HG02884 (cell line): ENCODE data around the gene BAHD1.

Experiments
- ATAC-seq: cut with Tn5 transposase; IDR thresholded peaks from one replicate; pipeline ENCODE4 v1.9.1; 2021; ENCODE audit warnings: mild to moderate bottlenecking, moderate library complexity; ENCODE audit not compliant: unreplicated experiment

The BAHD1 gene

DNA sequence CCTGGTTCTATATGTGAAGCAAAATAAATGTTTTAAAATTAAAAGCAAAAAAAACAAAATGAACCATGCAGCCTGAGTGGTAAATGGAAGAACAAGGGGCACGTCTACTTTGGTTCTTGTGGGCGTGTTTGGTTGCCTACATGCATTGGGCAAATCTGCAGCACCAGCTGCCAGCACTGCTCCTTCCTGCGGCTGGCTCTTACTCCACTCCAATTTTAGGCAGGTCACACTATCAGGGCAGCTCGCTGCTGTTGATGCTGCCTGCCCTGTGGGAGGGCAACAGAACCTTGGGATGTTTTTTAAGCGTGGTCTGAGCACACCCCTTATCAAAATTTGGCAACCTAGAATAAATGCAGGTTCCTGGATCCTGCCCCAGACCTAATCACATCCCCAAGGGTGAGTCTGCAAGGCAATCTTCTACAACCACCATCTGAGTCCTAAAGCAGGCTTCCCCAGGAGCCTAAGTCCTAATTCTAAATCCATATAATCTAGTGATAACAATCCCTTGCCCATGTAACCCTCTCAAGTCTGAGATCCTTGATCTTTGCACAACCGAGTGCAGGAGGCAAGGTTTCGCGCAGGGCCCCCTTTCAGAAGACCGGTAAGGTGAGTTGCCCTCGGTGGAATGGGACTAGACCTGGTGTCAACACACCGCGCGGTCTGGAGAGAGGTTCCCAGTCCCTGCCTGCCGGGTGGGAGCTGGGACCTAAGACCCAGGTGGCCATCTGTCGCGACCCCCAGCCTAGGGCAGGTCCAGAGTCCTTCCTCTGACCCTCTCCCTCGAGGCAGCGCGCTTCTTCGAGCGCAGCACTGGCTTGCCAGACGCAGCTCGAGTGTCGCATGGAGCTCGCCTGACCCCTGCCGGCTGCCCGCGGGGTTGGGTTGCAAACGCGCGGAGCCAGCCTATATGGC is 19.3 kb upstream of the BAHD1 start:
- peak; percentile 57 for ATAC-seq

- ATAC-seq = no peak
Observed at GRCh38 chr15:40424483-40425115, 16.2 kb upstream of the BAHD1 start.

GRCh38 chr15:40425681-40426080 is 15.1 kb upstream of the BAHD1 start:
- no peak for ATAC-seq

DNA sequence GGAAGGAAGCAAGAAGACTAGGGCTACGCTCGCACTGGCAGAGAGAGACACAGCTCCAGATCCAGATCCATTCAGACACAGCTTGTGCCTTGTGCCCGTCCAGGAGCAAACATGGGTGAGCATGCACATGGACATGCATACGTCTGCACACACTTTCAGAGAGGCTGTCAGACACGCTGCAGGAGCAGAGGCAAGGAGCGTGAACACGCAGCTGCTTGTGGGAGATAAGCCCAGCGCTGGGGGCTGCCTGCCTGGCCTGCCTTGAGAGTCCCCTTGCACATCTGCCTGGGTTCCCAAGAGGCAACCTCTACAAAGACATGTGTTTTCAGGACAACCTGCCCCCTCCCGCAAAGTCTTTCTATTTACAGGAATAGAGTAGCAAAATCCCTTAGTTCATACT is 13.6 kb upstream of the BAHD1 start:
- ATAC-seq = no peak

- no peak for ATAC-seq
Observed at GRCh38 chr15:40428185-40428584, 12.6 kb upstream of the BAHD1 start.

DNA sequence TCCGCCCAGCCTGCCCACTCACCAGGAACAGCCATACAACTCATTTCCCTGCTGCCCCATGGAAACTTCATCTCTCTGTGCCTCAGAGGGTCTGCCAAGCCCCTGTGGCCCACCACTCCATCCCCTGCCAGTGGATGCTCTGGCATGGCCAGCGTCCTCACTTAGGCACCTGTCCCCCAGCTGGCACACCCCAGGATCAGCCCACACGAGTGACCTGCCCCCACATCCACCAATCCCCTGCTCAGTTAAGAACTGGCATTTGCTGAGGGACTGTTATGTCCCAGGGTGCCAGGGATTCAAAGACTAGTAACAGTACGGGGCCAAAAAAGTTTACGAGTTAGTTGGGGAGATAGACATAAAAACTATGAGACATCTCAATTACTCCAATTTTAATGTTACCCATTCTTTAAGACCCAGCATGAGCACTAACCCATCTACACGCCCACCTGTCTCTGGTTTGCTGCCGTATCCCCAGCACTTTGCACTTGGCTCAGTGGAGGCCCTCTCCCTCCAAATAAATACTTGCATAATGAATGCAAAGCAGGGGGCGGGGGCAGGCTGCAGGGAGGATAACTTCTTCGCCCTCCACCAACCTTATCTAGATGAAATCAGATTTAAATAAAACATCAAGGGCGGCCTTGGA is 11.6 kb upstream of the BAHD1 start:
- ATAC-seq = no peak

DNA sequence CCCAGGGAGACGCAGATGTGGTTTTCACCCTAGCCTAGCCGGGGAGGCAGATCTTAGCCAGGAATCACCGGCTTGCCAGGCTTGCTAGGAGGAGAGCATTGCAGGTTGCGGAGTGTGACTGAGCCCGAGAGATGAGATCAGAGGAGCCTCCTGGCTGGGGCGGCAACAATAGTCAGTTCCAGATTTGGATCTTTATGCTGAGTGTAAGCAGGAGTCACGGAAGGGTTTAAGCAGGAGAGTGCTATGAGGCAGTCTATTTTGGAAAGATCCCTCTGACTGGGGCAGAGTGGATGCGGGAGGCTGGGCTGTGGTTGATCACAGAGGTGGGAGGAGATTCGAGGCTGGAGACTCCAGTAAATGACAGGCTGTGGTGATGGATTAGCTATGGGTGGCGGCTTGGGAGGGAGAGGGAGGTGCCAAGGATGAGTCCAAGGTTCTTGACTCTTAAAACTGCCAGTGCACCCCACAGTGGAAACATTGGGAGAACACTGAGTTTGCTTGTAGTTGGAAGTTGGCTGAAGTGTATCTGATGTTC is 10.4 kb upstream of the BAHD1 start:
- no peak for ATAC-seq

DNA sequence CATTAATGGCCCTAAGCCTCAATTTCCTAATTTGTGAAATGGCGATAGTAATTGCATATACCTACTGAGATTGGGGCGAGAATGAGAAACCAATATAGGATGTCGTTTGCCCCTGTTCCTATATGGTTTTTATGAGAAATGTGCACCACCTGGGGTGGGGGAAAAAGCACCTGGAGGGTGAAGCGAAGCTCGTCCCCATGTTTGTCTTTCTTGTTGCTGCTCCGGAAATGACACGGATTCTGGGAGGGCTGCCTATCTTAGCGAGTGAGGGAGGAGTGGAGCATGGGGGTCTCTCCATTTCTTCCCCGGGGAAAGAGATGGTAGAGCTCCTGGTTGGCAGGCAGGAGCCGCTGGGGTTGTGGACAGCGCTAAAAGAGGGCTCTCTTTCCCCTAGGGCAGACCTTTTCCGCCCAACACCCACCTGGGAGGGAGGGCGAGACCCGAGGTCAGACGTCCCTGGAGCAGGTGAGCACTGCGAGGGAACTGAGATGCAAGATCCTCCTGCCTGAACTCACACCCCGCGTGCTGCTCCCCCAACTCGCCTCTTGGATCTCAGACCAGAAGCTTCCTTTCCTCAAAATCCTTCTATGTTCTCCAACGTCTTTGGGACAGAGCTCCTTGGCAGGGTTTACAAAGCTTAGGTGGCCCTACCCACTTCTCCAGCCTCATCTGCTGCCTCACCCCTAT is 5.6 kb upstream of the BAHD1 start:
- no peak for ATAC-seq

DNA sequence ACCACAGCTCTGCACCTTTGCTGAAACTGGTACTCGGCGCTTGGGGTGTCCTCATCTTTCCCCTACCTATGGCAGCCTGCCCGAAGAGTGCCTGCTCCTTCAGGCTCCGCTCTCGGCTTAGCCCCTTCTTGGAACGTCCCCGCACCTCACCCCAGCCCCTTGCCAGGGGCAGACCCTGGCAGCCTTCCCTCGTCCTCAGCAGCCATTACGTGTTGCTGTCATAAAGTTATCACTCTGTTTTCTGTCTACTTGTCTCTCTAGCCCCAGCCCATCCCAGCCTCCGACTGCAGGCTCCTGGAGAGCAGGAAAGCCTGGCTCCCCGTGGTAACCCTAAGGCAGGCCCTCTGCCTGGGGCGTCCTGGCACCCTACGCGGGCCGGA is 5.1 kb upstream of the BAHD1 start:
- no peak for ATAC-seq

DNA sequence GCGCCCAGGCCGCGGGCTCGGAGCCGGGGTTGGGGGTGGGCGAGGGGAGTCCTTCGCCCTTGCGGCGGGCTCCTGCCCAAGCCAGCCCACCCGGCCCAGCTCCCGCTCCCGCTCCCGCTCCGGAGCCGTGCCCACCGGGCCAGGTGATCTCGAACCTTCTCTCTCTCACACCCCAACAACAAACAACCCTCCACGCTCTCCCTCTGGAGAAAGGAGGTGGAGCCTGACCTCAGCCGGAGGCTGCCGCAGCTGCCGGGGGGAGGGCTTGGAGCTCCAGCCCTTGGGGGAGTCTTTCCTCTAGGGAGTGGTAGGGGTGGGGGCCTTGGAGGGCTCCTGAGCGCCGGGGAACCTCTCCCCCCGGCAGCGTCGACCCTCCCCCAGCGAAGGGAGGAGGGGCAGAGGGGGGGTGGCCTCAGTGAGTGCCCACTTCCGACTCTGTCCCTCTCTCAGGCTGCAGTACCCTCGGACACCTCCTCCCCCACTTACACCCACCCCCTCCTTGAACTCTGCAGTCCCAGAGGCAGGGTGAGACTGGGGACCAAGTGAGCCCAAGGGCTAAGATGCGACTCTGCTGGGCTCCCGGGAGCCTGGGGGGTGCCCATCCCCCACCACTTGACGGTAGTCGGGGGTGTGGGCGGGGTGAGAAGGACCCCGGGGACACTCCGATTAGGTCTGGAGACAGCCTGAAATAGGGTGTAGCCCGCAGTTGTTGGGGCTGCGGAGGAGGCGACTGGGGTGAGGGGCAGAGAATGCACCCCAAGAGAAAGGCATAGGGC is 4.4 kb upstream of the BAHD1 start:
- no peak for ATAC-seq

DNA sequence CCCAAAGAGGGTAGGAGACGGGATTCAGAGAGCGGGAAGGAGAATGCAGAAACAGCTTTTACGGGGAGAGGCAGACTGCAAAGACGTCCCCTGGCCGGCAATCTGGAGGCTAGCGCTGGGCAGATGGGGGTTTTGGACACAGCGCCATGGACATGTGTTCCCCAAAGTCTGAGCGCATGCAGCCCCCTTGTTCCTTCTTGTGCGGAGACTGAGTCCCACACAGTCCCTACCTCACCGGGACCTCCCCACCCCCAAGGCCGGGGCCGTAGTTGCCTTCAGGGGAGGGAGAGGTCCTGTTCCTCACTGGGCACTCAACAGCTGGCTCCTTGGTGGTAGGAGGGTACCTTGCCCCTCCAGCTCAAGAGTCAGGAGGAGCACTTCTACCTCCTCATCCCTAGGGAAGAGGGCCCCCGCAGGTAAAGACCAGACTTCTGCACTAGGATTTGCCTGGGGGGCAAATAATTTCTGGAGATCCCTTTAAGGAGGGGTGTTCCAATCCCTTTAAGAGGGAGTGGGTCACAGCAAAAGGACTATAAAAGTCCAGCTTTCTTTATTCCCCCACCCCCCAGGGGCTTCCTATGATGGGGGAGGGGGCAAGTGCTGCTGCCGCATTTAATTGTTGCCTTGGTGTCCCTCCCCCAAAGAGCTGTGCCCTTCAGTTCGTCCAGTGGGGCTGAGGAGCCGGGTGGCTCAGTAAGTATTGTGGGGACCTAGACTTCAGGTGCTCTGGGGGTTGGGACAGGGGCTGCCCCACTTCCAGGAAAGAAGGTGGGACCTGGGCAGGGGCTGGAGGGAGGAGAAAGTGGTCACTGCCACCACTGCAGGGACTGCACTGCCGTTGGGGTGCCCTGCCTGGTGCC is 3.6 kb upstream of the BAHD1 start:
- no peak for ATAC-seq

GRCh38 chr15:40437752-40438687 is 2.7 kb upstream of the BAHD1 start:
- ATAC-seq = no peak

GRCh38 chr15:40438712-40439111 is 2.0 kb upstream of the BAHD1 start:
- no peak for ATAC-seq

DNA sequence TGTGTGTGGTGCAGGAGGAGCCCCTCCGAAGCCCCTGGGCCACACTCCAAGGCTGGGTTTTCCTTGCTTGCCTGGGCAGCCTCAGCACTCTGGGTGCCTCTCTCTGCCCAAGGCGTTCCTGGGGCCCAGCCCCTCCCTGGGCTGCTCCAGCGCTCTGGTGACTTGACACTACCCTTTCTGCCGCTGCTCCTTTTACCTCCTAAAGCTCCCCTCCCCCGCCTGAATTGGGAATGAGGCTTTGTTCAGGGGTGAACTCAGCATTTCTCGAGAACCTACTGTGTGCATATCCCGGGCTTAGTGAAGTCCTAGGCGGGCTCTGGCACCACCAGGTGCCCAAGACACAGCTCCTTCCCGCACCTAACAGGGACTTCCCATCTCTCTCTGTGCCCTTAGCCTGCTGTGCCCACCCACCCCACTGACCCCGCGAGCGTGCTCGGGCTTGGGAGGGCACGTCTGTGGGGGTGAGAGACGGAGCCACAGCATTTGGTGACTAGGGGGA is 1.2 kb upstream of the BAHD1 start:
- ATAC-seq = no peak

- no peak for ATAC-seq
Observed at GRCh38 chr15:40439960-40440742, 602 bp upstream of the BAHD1 start.

GRCh38 chr15:40441565-40442531 is 1.1 kb downstream of the BAHD1 start:
- no peak for ATAC-seq
